ENCODE data around the gene ARHGAP24. TPM values are rescaled to one million over a fixed set of nuclear protein-coding genes. Genes with fewer than 3 reads are reported as not detected.
"Not testable (repeated sequence)": the region's sequence is repeated elsewhere in the genome, so short reads cannot be mapped to it uniquely, and the experiment has no call there.

ARHGAP24 gene
- total RNA-seq, 2 experiments from 2014 or later, result 0.30 to 0.53 TPM

DNA sequence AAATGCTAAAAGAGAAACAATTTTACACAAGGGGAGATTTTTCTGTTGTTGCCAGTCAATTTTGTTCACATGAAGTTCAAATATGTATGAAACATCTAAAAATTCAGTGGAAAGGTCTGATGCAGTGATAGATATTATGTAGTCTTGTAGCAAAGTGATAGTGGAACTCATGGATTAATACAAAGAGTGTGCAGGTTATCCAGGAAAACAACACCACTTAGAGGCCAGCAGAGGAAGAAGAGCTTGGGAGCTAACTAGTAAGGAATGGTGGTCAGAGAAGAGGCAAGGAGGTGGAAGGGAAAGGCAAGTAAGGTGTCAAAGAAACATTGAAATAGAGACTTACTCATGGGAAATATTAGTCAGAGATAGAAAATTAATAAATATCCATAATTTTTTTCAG, 489.3 kb downstream of the ARHGAP24 start:
- TF ChIP-seq, protein P1, sequence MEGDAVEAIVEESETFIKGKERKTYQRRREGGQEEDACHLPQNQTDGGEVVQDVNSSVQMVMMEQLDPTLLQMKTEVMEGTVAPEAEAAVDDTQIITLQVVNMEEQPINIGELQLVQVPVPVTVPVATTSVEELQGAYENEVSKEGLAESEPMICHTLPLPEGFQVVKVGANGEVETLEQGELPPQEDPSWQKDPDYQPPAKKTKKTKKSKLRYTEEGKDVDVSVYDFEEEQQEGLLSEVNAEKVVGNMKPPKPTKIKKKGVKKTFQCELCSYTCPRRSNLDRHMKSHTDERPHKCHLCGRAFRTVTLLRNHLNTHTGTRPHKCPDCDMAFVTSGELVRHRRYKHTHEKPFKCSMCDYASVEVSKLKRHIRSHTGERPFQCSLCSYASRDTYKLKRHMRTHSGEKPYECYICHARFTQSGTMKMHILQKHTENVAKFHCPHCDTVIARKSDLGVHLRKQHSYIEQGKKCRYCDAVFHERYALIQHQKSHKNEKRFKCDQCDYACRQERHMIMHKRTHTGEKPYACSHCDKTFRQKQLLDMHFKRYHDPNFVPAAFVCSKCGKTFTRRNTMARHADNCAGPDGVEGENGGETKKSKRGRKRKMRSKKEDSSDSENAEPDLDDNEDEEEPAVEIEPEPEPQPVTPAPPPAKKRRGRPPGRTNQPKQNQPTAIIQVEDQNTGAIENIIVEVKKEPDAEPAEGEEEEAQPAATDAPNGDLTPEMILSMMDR (IDR thresholded peaks at IDR 0.05), result no peak
- no peaks in the 10 kb centered on the region for H3K9me3 ChIP-seq (ENCODE audit: control insufficient read depth in 1 of 2, insufficient read depth in 1 of 2, low read length in 2 of 2)
- ATAC-seq (ENCODE audit: poor library complexity) (no peak), DNase-seq (no peak)
- H3K27ac Mint-ChIP-seq, result no peak overlapping the region
- no peaks in the 10 kb centered on the region for H3K36me3 ChIP-seq (ENCODE audit: insufficient read depth, low read length)
- H3K36me3 Mint-ChIP-seq (ENCODE audit: low read depth), result no peaks in the 10 kb centered on the region
- H3K4me1 Mint-ChIP-seq (ENCODE audit: low read depth), result no peaks in the 10 kb centered on the region
- no peaks in the 10 kb centered on the region for H3K27me3 ChIP-seq (ENCODE audit: control insufficient read depth in 1 of 2, insufficient read depth in 2 of 2, low read length in 2 of 2)
- H3K4me3 Mint-ChIP-seq, result no peak overlapping the region
- H3K27me3 Mint-ChIP-seq, result no peaks in the 10 kb centered on the region
- POLR2A ChIA-PET, result no interaction called here
- no peaks in the 10 kb centered on the region for H3K9me3 Mint-ChIP-seq
- no peak overlapping the region for H3K4me3 ChIP-seq (ENCODE audit: low read length)
- intact Hi-C loops (cut with DNase I, micrococcal nuclease), result no loop called here
- CTCF ChIA-PET, result no interaction called here
- H3K4me1 ChIP-seq (ENCODE audit: insufficient read depth, low read length), result no peaks in the 10 kb centered on the region
- H3K27ac ChIP-seq (ENCODE audit: low read depth in 1 of 2, low read length in 2 of 2), result no peak overlapping the region

GRCh38 chr4:85965017-85965416, 490.1 kb downstream of the ARHGAP24 start:
- H3K36me3 ChIP-seq (ENCODE audit: insufficient read depth, low read length); H3K36me3 Mint-ChIP-seq (ENCODE audit: low read depth); H3K4me1 Mint-ChIP-seq (ENCODE audit: low read depth); H3K4me3 ChIP-seq (ENCODE audit: low read length); H3K27me3 ChIP-seq (ENCODE audit: control insufficient read depth in 1 of 2, insufficient read depth in 2 of 2, low read length in 2 of 2); ATAC-seq (ENCODE audit: poor library complexity); H3K27ac Mint-ChIP-seq; DNase-seq; H3K9me3 ChIP-seq (ENCODE audit: control insufficient read depth in 1 of 2, insufficient read depth in 1 of 2, low read length in 2 of 2); H3K4me3 Mint-ChIP-seq; H3K27ac ChIP-seq (ENCODE audit: low read depth in 1 of 2, low read length in 2 of 2); H3K4me1 ChIP-seq (ENCODE audit: insufficient read depth, low read length); H3K27me3 Mint-ChIP-seq; POLR2A ChIA-PET; intact Hi-C loops (cut with DNase I, micrococcal nuclease); H3K9me3 Mint-ChIP-seq; CTCF ChIA-PET: not testable (repeated sequence)

DNA sequence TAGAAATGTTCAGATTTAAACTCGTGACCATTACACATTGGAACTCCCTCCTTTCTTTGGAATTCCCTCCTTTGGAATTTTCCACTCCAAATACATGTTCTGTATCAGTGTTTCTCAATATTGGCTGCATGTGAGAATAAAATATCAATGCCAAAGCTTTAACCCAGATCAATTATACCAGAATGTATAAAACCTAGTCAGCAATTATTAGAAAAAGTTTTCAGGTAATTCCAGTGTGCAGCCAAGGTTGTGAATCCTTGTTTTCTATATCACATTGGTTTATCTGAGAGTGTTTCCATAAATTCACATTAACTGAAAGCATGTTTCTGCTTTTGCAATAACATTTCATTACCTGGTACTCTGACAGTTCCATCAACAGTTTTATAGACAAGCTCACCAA, 490.6 kb downstream of the ARHGAP24 start:
- TF ChIP-seq, protein P1 (IDR thresholded peaks at IDR 0.05), result no peak
- Mint-ChIP-seq H3K9me3 (no peaks in the 10 kb centered on the region), H3K4me1 (ENCODE audit: low read depth) (no peaks in the 10 kb centered on the region), H3K27ac (no peak overlapping the region), H3K4me3 (no peak overlapping the region), H3K27me3 (no peaks in the 10 kb centered on the region), H3K36me3 (ENCODE audit: low read depth) (no peaks in the 10 kb centered on the region)
- no peaks in the 10 kb centered on the region for H3K27me3 ChIP-seq (ENCODE audit: control insufficient read depth in 1 of 2, insufficient read depth in 2 of 2, low read length in 2 of 2)
- H3K4me1 ChIP-seq (ENCODE audit: insufficient read depth, low read length), result no peaks in the 10 kb centered on the region
- DNase-seq (no peak), ATAC-seq (ENCODE audit: poor library complexity) (no peak)
- intact Hi-C loops (cut with DNase I, micrococcal nuclease), result no loop called here
- ChIA-PET CTCF (no interaction called here), POLR2A (no interaction called here)
- no peaks in the 10 kb centered on the region for H3K36me3 ChIP-seq (ENCODE audit: insufficient read depth, low read length)
- H3K4me3 ChIP-seq (ENCODE audit: low read length), result no peak overlapping the region
- H3K9me3 ChIP-seq (ENCODE audit: control insufficient read depth in 1 of 2, insufficient read depth in 1 of 2, low read length in 2 of 2), result no peaks in the 10 kb centered on the region
- no peak overlapping the region for H3K27ac ChIP-seq (ENCODE audit: low read depth in 1 of 2, low read length in 2 of 2)

DNA sequence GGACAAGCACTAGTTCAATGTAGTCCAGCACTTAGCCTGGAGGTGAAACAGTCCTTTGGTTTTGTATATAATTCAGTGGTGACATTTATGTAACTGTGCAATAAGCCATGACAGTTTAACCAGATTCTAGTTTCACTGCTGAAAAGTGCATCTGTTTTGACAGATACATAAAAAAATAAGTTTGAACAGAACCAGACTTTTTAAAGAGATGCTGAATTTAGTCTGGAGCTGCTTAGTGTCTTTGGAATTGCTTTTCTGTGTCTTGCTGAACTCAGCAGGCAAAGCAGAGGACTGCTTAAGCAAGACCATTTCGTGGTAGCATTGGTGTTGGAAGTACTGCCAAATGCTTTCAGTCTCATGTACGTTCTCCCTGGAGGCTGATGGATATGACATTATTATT, 491.4 kb downstream of the ARHGAP24 start:
- Mint-ChIP-seq H3K4me3 (no peak overlapping the region), H3K27ac (no peak overlapping the region), H3K9me3 (no peaks in the 10 kb centered on the region), H3K4me1 (ENCODE audit: low read depth) (no peaks in the 10 kb centered on the region), H3K27me3 (no peaks in the 10 kb centered on the region), H3K36me3 (ENCODE audit: low read depth) (no peaks in the 10 kb centered on the region)
- Histone ChIP-seq H3K4me3 (ENCODE audit: low read length) (no peak overlapping the region), H3K27ac (ENCODE audit: low read depth in 1 of 2, low read length in 2 of 2) (no peak overlapping the region), H3K27me3 (ENCODE audit: control insufficient read depth in 1 of 2, insufficient read depth in 2 of 2, low read length in 2 of 2) (no peaks in the 10 kb centered on the region), H3K4me1 (ENCODE audit: insufficient read depth, low read length) (no peaks in the 10 kb centered on the region), H3K9me3 (ENCODE audit: control insufficient read depth in 1 of 2, insufficient read depth in 1 of 2, low read length in 2 of 2) (no peaks in the 10 kb centered on the region), H3K36me3 (ENCODE audit: insufficient read depth, low read length) (no peaks in the 10 kb centered on the region)
- intact Hi-C loops (cut with DNase I, micrococcal nuclease), result no loop called here
- no peak for DNase-seq
- TF ChIP-seq, protein P1 (IDR thresholded peaks at IDR 0.05), result no peak
- ChIA-PET CTCF (no interaction called here), POLR2A (no interaction called here)
- no peak for ATAC-seq (ENCODE audit: poor library complexity)

Measured in CD4-positive, alpha-beta T cell (primary cell).